Lower leg skin (tissue), 4 donors: Measurements from ENCODE around the gene PNKD. TPM values are rescaled to one million over a fixed set of nuclear protein-coding genes. Genes with fewer than 3 reads are reported as not detected.

Experiments used
- DNase-seq, 2 donors: peaks; one replicate each; pipeline ENCODE4 v3.0.0-alpha.2; 2019; ENCODE audit warnings: low spot score in 2 of 2
- H3K4me3 ChIP-seq: fragments of 200-600 bp; sonication (generic); 2 replicates; pipeline ENCODE4 v1.5.1; 2017; ENCODE audit warnings: mild to moderate bottlenecking, low read depth; ENCODE audit not compliant: poor library complexity, severe bottlenecking
- CTCF ChIP-seq, 3 donors: fragments of 450-650 bp; IDR thresholded peaks; one replicate each; pipeline ENCODE4 v1.5.1; 2016; ENCODE audit warnings: antibody characterized with exemption in 3 of 3, mild to moderate bottlenecking in 3 of 3, moderate library complexity in 2 of 3
- POLR2A ChIP-seq, 2 donors: fragments of 450-650 bp; IDR thresholded peaks; one replicate each; pipeline ENCODE4 v1.6.1; 2016 to 2017; ENCODE audit warnings: antibody characterized with exemption in 2 of 2, mild to moderate bottlenecking in 1 of 2, moderate library complexity in 1 of 2
- WGBS, 2 donors: methylation state at CpG; one replicate each; pipeline ENCODE4 v1.1.5; 2018; 5-methylcytosine and 5-hydroxymethylcytosine counted together
- intact Hi-C: fragments of 100-400 bp; cut with DNase I; formaldehyde crosslinking; loops from one replicate; pipeline ENCODE4 v1.15.0; 2023; ENCODE audit warnings: low total_unique reads
- total RNA-seq, 4 donors: library from RNA; depleted of rRNA; stranded (reverse); fragments of >200 nt; gene quantifications; one replicate each; pipeline ENCODE4 v1.1.0, GENCODE V29; 2016

The PNKD gene
- total RNA-seq, 4 donors from 2014 or later = 26.6 to 60.6 (median 43.3) TPM

DNA sequence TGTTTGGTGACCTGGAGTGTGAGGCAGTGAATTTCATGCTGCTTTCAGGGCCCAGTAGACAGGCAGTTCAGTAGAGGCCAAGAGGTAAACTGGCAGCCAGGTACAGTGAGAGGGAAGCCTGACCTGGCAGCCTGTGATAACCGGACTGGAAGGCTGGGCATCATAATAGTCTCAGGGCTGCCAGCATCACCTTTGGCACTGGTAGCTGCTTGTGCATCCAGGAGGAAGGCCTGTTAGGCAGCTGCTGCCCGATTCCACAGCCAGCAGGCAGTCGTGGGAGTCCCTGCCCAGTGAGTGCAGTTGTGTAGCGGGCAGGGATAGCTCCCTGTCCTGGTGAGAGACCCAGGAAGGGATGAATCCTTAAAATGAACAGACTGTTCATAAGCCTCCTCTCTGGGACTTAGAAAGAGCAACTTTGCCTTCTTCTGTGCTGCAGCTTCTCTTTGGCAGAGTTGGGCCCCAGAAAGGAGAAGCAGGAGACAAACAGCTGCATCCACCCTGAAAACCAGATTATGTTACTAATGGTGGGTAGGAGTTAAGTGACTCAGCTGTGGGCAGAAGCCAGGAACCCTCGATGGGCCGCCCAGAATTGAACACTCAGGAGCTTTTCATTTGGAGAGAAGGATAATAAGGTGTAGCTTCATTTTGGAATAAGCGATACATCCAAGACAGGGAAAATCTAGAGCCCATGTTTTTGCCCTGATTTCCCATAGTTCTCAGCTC lies 17.6 kb upstream of the PNKD start:
- no peak for DNase-seq
- 56 to 79% methylated on average over 6 to 7 of the region's 7 CpGs for WGBS, 2 donors
- intact Hi-C loops = no loop called here
- H3K4me3 ChIP-seq = no peak overlapping the region
- no peak for TF ChIP-seq POLR2A (IDR thresholded peaks at IDR 0.05)

- 72 to 76% methylated on average over 5 of the region's 5 CpGs for WGBS, 2 donors
- no peak for TF ChIP-seq POLR2A (IDR thresholded peaks at IDR 0.05)
- no peak for TF ChIP-seq CTCF (IDR thresholded peaks at IDR 0.05)
- no peak overlapping the region for H3K4me3 ChIP-seq
- no peak for DNase-seq
- intact Hi-C loops = no loop called here
Measured at GRCh38 chr2:218253232-218253625, 17.1 kb upstream of the PNKD start.

GRCh38 chr2:218255446-218255845 lies 14.9 kb upstream of the PNKD start:
- no peak for DNase-seq
- no peak overlapping the region for H3K4me3 ChIP-seq
- intact Hi-C loops = no loop called here
- WGBS, 2 donors = 73 to 78% methylated on average over 6 of the region's 6 CpGs
- TF ChIP-seq POLR2A (IDR thresholded peaks at IDR 0.05) (no peak), CTCF (IDR thresholded peaks at IDR 0.05) (no peak)

- peak in 1 of 2 donors; percentile 74 for DNase-seq
- WGBS, 2 donors = 89 to 90% methylated on average over 13 of the region's 13 CpGs
- TF ChIP-seq CTCF (IDR thresholded peaks at IDR 0.05) = no peak
- TF ChIP-seq POLR2A (IDR thresholded peaks at IDR 0.05) = no peak
- intact Hi-C loops = no loop called here
- no peak overlapping the region for H3K4me3 ChIP-seq
Measured at GRCh38 chr2:218256612-218257350, 13.5 kb upstream of the PNKD start.

DNA sequence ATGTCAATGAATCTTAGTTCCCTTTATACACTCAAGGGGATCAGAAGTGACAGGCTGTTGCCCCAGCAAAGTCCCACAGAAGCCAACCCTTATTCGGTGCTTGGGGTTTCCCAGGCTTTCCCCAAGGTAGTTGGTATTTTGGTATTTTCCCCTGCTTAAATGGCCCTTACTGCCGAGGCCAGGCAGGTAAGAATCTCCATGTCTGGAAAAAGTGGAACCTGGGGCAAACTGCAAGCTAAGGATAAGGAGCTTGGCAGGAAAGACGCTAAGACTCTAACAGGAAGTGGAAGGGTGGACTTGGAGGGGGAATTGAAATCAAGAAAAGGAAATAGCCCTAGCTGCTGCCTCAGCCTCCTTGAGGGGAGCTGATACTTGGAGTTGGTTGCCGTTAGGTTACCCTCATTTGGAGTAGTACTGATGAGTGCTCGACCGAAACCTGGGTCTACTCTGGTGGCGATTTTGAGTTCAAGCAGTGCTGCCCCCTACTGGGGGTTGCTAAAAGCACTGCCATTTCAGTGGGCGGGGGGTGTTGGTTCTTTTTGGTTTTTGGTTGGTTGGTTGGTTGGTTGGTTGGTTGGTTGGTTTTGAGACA lies 12.8 kb upstream of the PNKD start:
- DNase-seq = peak in 1 of 2 donors; percentile 81
- 44 to 47% methylated on average over 8 of the region's 8 CpGs for WGBS, 2 donors
- no peak overlapping the region for H3K4me3 ChIP-seq
- TF ChIP-seq POLR2A (IDR thresholded peaks at IDR 0.05) (no peak), CTCF (IDR thresholded peaks at IDR 0.05) (no peak)
- intact Hi-C loops = no loop called here
